K562 (cell line): Measurements from ENCODE around the gene BMAL1. TPM values are rescaled to one million over a fixed set of nuclear protein-coding genes. Genes with fewer than 3 reads are reported as not detected.

ENCODE experiments used
- ATAC-seq: fragments of 200-7000 bp; cut with Tn5 transposase; 3 replicates; pipeline ENCODE4 v1.9.1; 2020; ENCODE audit warnings: moderate library complexity
- BruUV-seq: library from RNA; stranded (reverse); fragments of 400-500 nt; replicated peaks from 2 replicates; lab custom pipeline; 2021; lab: Mats Ljungman, UMichigan
- CTCF ChIA-PET: fragments of 300-600 bp; formaldehyde crosslinking; extraction: SDS; loops from one replicate; lab custom pipeline; 2021; ENCODE audit warnings: low intra/inter-chr PET ratio; lab: Yijun Ruan, JAX
- POLR2A ChIA-PET: fragments of 300-600, 350-650 bp; sonication (Branson Sonifier 250); formaldehyde crosslinking; extraction: SDS; loops from one replicate; lab custom pipeline; 2021; ENCODE audit warnings: antibody characterized with exemption, inconsistent platforms; lab: Yijun Ruan, JAX
- DNase-seq, 4 experiments: peaks; one replicate each; pipeline versions ENCODE4 v3.0.0 to v3.0.0-alpha.2; 2011 to 2018; ENCODE audit warnings: low spot score in 3 of 4, mixed read lengths in 3 of 4; ENCODE audit errors: extremely low read depth in 1 of 4
- FAIRE-seq: peaks from 2 replicates; lab custom pipeline; 2011; peaks lifted over from hg19 to GRCh38; lab: Jason Lieb, UNC
- H2AFZ ChIP-seq: 2 replicates; pipeline ENCODE4 v1.6.0; 2011; ENCODE audit warnings: low read depth, low read length, control low read depth, inconsistent platforms
- H3K27ac ChIP-seq: fragments of 200-600 bp; 3 replicates; pipeline ENCODE4 v1.8.0; 2011; ENCODE audit warnings: low read depth, mild to moderate bottlenecking, control low read depth, inconsistent platforms, low read length, moderate library complexity, mixed read lengths; ENCODE audit errors: extremely low read depth
- H3K27me3 ChIP-seq, 2 experiments: fragments of 300-600 bp in 1 of 2; 2 replicates in 1 of 2; 3 replicates in 1 of 2; pipeline versions ENCODE4 v1.6.0 to v1.8.0; 2011; ENCODE audit warnings: inconsistent platforms in 2 of 2, low read length in 2 of 2, mild to moderate bottlenecking in 1 of 2, mixed read lengths in 1 of 2, moderate library complexity in 1 of 2; ENCODE audit not compliant: control insufficient read depth in 2 of 2, insufficient read depth in 2 of 2
- H3K36me3 ChIP-seq: fragments of 300-600 bp; 3 replicates; pipeline ENCODE4 v1.8.0; 2011; ENCODE audit warnings: mild to moderate bottlenecking, low read length, inconsistent platforms; ENCODE audit not compliant: control insufficient read depth, insufficient read depth
- H3K4me1 ChIP-seq, 2 experiments: fragments of 200-600 bp in 1 of 2; replicated peaks in 1 of 2; 2 replicates in 1 of 2; 3 replicates in 1 of 2; pipeline versions ENCODE4 v1.5.1 to v1.8.0; 2011; ENCODE audit warnings: inconsistent platforms in 2 of 2, low read length in 2 of 2, mild to moderate bottlenecking in 1 of 2, mixed read lengths in 1 of 2, moderate library complexity in 1 of 2; ENCODE audit not compliant: control insufficient read depth in 2 of 2, insufficient read depth in 2 of 2
- H3K4me2 ChIP-seq: 2 replicates; pipeline ENCODE4 v1.6.1; 2011; ENCODE audit warnings: low read length, control low read depth, inconsistent platforms, mixed read lengths; ENCODE audit not compliant: insufficient read depth
- H3K4me3 ChIP-seq: fragments of 200-600 bp; sonication (generic), shearing (Covaris generic); 2 replicates; pipeline ENCODE4 v1.5.1; 2016; ENCODE audit warnings: control low read depth, inconsistent platforms
- H3K79me2 ChIP-seq: fragments of 200-600 bp; 3 replicates; pipeline ENCODE4 v1.8.0; 2011; ENCODE audit warnings: low read length, inconsistent platforms; ENCODE audit not compliant: control insufficient read depth, insufficient read depth
- H3K9ac ChIP-seq, 2 experiments: 2 replicates each; pipeline versions ENCODE4 v1.6.0 to v1.6.1; 2011; ENCODE audit warnings: low read depth in 2 of 2, low read length in 2 of 2, control low read depth in 1 of 2, inconsistent platforms in 1 of 2, mild to moderate bottlenecking in 1 of 2, mixed read lengths in 1 of 2; ENCODE audit not compliant: insufficient read depth in 1 of 2
- H3K9me1 ChIP-seq: one replicate; pipeline ENCODE4 v1.6.0; 2011; ENCODE audit warnings: inconsistent platforms, mild to moderate bottlenecking, low read length, moderate library complexity; ENCODE audit not compliant: control insufficient read depth, insufficient read depth
- H3K9me3 ChIP-seq: replicated peaks from 2 replicates; pipeline ENCODE4 v1.5.1; 2011; ENCODE audit warnings: low read depth, low read length, inconsistent platforms; ENCODE audit not compliant: control insufficient read depth, insufficient read depth
- H4K20me1 ChIP-seq: replicated peaks from 2 replicates; pipeline ENCODE4 v1.6.1; 2011; ENCODE audit warnings: low read length, inconsistent platforms, mixed read lengths; ENCODE audit not compliant: control insufficient read depth, insufficient read depth
- CHCHD3 ChIP-seq: fragments of 250-450 bp; sonication (Bioruptor Pico); IDR thresholded peaks from 2 replicates; pipeline ENCODE4 v2.1.2; 2022; ENCODE audit warnings: mild to moderate bottlenecking
- EHMT2 ChIP-seq: fragments of 450-650 bp; IDR thresholded peaks from 2 replicates; pipeline ENCODE4 v1.6.1; 2018; ENCODE audit warnings: antibody characterized with exemption
- HNRNPL ChIP-seq: fragments of 200-400 bp; formaldehyde crosslinking; IDR thresholded peaks from 2 replicates; pipeline ENCODE4 v1.6.1; 2017; ENCODE audit warnings: low read depth, mild to moderate bottlenecking, low read length
- PURB ChIP-seq: sonication (generic); formaldehyde crosslinking; IDR thresholded peaks from 2 replicates; pipeline ENCODE4 v1.9.0; 2021; ENCODE audit warnings: low read depth, mild to moderate bottlenecking, missing genetic modification reagents
- RFX1 ChIP-seq: fragments of 450-650 bp; IDR thresholded peaks from 2 replicates; pipeline ENCODE4 v1.6.1; 2016; ENCODE audit warnings: mild to moderate bottlenecking, moderate library complexity
- SAFB ChIP-seq: fragments of 200-400 bp; formaldehyde crosslinking; IDR thresholded peaks from 2 replicates; pipeline ENCODE4 v1.6.1; 2017; ENCODE audit warnings: low read depth, low read length, borderline replicate concordance
- ZNF124 ChIP-seq: sonication (generic); formaldehyde crosslinking; IDR thresholded peaks from 2 replicates; pipeline ENCODE4 v1.8.1; 2022; ENCODE audit warnings: missing genetic modification reagents
- WGBS: fragments of 100-300 bp; shearing (Covaris generic); methylation state at CpG from one replicate; pipeline ENCODE4 v1.1.6; 2016; ENCODE audit warnings: low coverage, mixed read lengths; ENCODE audit not compliant: insufficient coverage; ENCODE audit errors: missing lambda C conversion rate; 5-methylcytosine and 5-hydroxymethylcytosine counted together
- in situ Hi-C: fragments of 300-500 bp; cut with MboI; formaldehyde crosslinking; loops from 4 replicates; pipeline ENCODE4 v1.15.0; 2018; ENCODE audit warnings: inconsistent platforms, mixed read lengths
- intact Hi-C: fragments of 100-400 bp; cut with micrococcal nuclease; formaldehyde crosslinking; loops from 2 replicates; pipeline ENCODE4 v1.14.2; 2022
- polyA plus RNA-seq, 8 experiments: library from polyadenylated mRNA; depleted of rRNA in 4 of 8; stranded (reverse) in 5 of 8; unstranded in 3 of 8; fragments of >200 nt; fragmentation: Nextera tagmentation in 2 of 8; fragmentation: Illumina TruSeq in 1 of 8; extraction: Ambion mirVana in 2 of 8; extraction: Trizol in 1 of 8; gene quantifications; 2 replicates each; pipeline versions ENCODE4 v1.2.1 to v1.2.3, GENCODE V29; 2011 to 2014; ENCODE audit warnings: inconsistent platforms in 1 of 8, missing spikeins in 1 of 8
- total RNA-seq, 7 experiments: library from RNA; depleted of rRNA in 6 of 7; stranded (reverse); fragments of >200 nt in 6 of 7; fragmentation: Illumina TruSeq in 2 of 7; extraction: Trizol in 2 of 7; gene quantifications; 2 replicates each; pipeline versions ENCODE4 v1.2.1 to v1.2.3, GENCODE V29; 2011 to 2021; ENCODE audit warnings: low replicate concordance in 1 of 7

BMAL1 gene
- total and polyA plus RNA-seq, 9 of the 15 experiments (the other 6 are each of a cell fraction or from before 2014, with no cell fraction given), result 0.14 to 2.4 (median 0.64) TPM

- no peak overlapping the region for H3K4me2 ChIP-seq
- TF ChIP-seq ZNF124 (CRISPR knock-in tag), result no peak
- no peak for TF ChIP-seq CHCHD3 (CRISPR knock-in tag)
- TF ChIP-seq HNRNPL, result no peak
- no peak for TF ChIP-seq SAFB
- TF ChIP-seq, all 486 proteins: peak for 0
- Histone ChIP-seq H3K79me2 (no peaks in the 10 kb centered on the region), H3K36me3 (no peaks in the 10 kb centered on the region), H3K9me1 (no peaks in the 10 kb centered on the region), H4K20me1 (no peaks in the 10 kb centered on the region; the same call in 1 of the 2 replicates), H3K4me3 (no peak overlapping the region), H3K27me3 (peaks cover 0 to 3% of the 10 kb centered on the region in 2 experiments; a peak in 3 of 5 replicates), H3K9ac (no peak overlapping the region), H3K9me3 (no peaks in the 10 kb centered on the region), H3K4me1 (no peaks in the 10 kb centered on the region), H2AFZ (no peak overlapping the region), H3K27ac (no peak overlapping the region)
- WGBS, result 0% methylated on average over 3 of the region's 3 CpGs
- no peak for ATAC-seq
- in situ Hi-C loops (no loop called here), intact Hi-C loops (no loop called here)
- no peak for DNase-seq
- no peak for FAIRE-seq
- ChIA-PET CTCF (no interaction called here), POLR2A (no interaction called here)
- BruUV-seq, result no TSS peak
Observed at GRCh38 chr11:13288375-13289029, 10.9 kb downstream of the BMAL1 start.

GRCh38 chr11:13289081-13289480, 11.5 kb downstream of the BMAL1 start:
- WGBS, result 6% methylated on average over 1 of the region's 1 CpG
- in situ Hi-C loops (no loop called here), intact Hi-C loops (no loop called here)
- ATAC-seq (no peak), FAIRE-seq (no peak), DNase-seq (no peak)
- Histone ChIP-seq H3K4me3 (no peak overlapping the region), H2AFZ (no peak overlapping the region), H4K20me1 (no peaks in the 10 kb centered on the region), H3K27ac (no peak overlapping the region), H3K9ac (no peak overlapping the region), H3K9me3 (no peaks in the 10 kb centered on the region), H3K4me2 (no peak overlapping the region), H3K4me1 (no peaks in the 10 kb centered on the region), H3K27me3 (peaks cover 0 to 3% of the 10 kb centered on the region in 2 experiments; a peak in 2 of 5 replicates), H3K36me3 (no peaks in the 10 kb centered on the region), H3K9me1 (no peaks in the 10 kb centered on the region), H3K79me2 (no peaks in the 10 kb centered on the region)
- ChIA-PET CTCF (no interaction called here), POLR2A (no interaction called here)
- no TSS peak for BruUV-seq
- TF ChIP-seq PURB (CRISPR knock-in tag), result no peak
- no peak for TF ChIP-seq RFX1
- peak; percentile 63; the same call in 1 of the 2 replicates for TF ChIP-seq EHMT2
